ENCODE measurements around the gene MTMR12. TPM values are rescaled to one million over a fixed set of nuclear protein-coding genes. Genes with fewer than 3 reads are reported as not detected.
A peak's percentile ranks its signal among the peaks of the same experiment; 100 is the strongest.

The MTMR12 gene
- total and polyA plus RNA-seq, 2 of the 13 experiments (the other 11 are each of a cell fraction or from before 2014, with no cell fraction given) = 23.4 to 36.6 TPM

DNA sequence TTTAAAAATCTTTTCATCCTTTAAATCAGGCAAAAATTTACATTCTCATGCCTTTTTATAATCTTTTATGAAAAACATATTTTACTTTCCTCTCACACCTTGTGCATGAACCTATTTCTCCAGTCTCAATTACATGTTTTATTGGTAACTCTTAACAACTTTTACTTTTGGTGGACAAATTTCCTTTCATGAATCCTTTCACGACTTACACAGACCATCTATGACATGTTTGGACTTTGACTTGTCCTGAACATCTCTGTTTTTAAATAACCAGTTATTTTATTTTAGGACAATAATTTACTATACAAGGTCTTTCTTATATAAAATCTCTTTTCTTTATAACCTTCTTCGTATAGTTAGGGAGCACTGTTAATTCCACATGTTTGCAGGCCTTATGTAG lies 26.5 kb upstream of the MTMR12 start:
- BruUV-seq (replicated peaks) = no TSS peak
- in situ Hi-C loops (cut with HindIII; ENCODE audit: extremely low pct_ligation_motif_present, low pct_unique_long_range_greater_than_20kb) = no loop called here
- peak; percentile 32 for FAIRE-seq
- ChIA-PET POLR2A (no interaction called here), CTCF (ENCODE audit: low intra/inter-chr PET ratio, low total read pairs) (no interaction called here)
- Histone ChIP-seq H2AFZ (ENCODE audit: low read length) (no peak overlapping the region), H3K79me2 (ENCODE audit: insufficient read depth, low read length) (no peaks in the 10 kb centered on the region), H3K27ac (ENCODE audit: extremely low read length, insufficient read depth, low read length) (no peak overlapping the region), H3K36me3 (replicated peaks in 1 of 2; ENCODE audit: control insufficient read depth in 1 of 2, insufficient read depth in 2 of 2, low read length in 2 of 2) (no peaks in the 10 kb centered on the region), H3K4me2 (ENCODE audit: low read depth, low read length) (no peak overlapping the region), H3K9ac (ENCODE audit: insufficient read depth, low read depth, low read length) (no peak overlapping the region), H3K27me3 (ENCODE audit: control insufficient read depth in 1 of 2, insufficient read depth in 2 of 2, low read length in 2 of 2) (no peaks in the 10 kb centered on the region), H3K4me3 (replicated peaks in 1 of 3; ENCODE audit: insufficient read depth in 1 of 3, low read depth in 2 of 3, low read length in 3 of 3) (no peak overlapping the region), H4K20me1 (ENCODE audit: insufficient read depth, low read length) (no peaks in the 10 kb centered on the region), H3K9me3 (ENCODE audit: low read length) (peaks cover 51% of the 10 kb centered on the region), H3K4me1 (ENCODE audit: insufficient read depth, low read length) (peaks cover 36% of the 10 kb centered on the region)
- no peak for DNase-seq (ENCODE audit: low spot score)
- intact Hi-C loops (cut with micrococcal nuclease; ENCODE audit: unreplicated experiment) = loop anchor here (10.0 kb wide), 1 partner anchor 174 kb away; no protein-coding TSS in a partner anchor
- no peak for ATAC-seq
- WGBS (ENCODE audit: low lambda C conversion rate) = 82% methylated on average over 2 of the region's 2 CpGs
- TF ChIP-seq ERF (CRISPR knock-in tag; IDR thresholded peaks at IDR 0.05) (no peak), ZNF484 (CRISPR knock-in tag; IDR thresholded peaks at IDR 0.05; ENCODE audit: borderline replicate concordance, low read depth) (no peak), PHF20 (CRISPR knock-in tag; IDR thresholded peaks at IDR 0.05) (no peak), NPAS2 (CRISPR knock-in tag; IDR thresholded peaks at IDR 0.05; ENCODE audit: borderline replicate concordance) (no peak), MED8 (CRISPR knock-in tag; IDR thresholded peaks at IDR 0.05; ENCODE audit: insufficient replicate concordance) (no peak), FOXA1 (IDR thresholded peaks at IDR 0.05) (no peak), FOXA1 (CRISPR knock-in tag; IDR thresholded peaks at IDR 0.05) (no peak), TOPORS (CRISPR knock-in tag; IDR thresholded peaks at IDR 0.05) (peak; percentile 71; the same call in 1 of the 2 replicates), MEIS2 (CRISPR knock-in tag; IDR thresholded peaks at IDR 0.05) (no peak), HMG20A (CRISPR knock-in tag; IDR thresholded peaks at IDR 0.05; ENCODE audit: borderline replicate concordance) (no peak), ZNF292 (CRISPR knock-in tag; IDR thresholded peaks at IDR 0.05; ENCODE audit: borderline replicate concordance, low read depth) (no peak), ZFP90 (CRISPR knock-in tag; IDR thresholded peaks at IDR 0.05; ENCODE audit: borderline replicate concordance) (no peak), MYC (CRISPR knock-in tag; IDR thresholded peaks at IDR 0.05; ENCODE audit: borderline replicate concordance) (no peak), CHD4 (IDR thresholded peaks at IDR 0.05; ENCODE audit: borderline replicate concordance, low read length) (peak; percentile 38; the same call in 1 of the 2 replicates), ZFP36 (IDR thresholded peaks at IDR 0.05; ENCODE audit: borderline replicate concordance, low read depth, low read length, partially characterized antibody) (peak; percentile 94), SP1 (IDR thresholded peaks at IDR 0.05) (no peak), SP1 (CRISPR knock-in tag; IDR thresholded peaks at IDR 0.05) (no peak), SRSF1 (optimal IDR thresholded peaks at IDR 0.05; ENCODE audit: low read depth, low read length) (no peak), ZNF776 (CRISPR knock-in tag; IDR thresholded peaks at IDR 0.05) (no peak)
- TF ChIP-seq, protein P1, sequence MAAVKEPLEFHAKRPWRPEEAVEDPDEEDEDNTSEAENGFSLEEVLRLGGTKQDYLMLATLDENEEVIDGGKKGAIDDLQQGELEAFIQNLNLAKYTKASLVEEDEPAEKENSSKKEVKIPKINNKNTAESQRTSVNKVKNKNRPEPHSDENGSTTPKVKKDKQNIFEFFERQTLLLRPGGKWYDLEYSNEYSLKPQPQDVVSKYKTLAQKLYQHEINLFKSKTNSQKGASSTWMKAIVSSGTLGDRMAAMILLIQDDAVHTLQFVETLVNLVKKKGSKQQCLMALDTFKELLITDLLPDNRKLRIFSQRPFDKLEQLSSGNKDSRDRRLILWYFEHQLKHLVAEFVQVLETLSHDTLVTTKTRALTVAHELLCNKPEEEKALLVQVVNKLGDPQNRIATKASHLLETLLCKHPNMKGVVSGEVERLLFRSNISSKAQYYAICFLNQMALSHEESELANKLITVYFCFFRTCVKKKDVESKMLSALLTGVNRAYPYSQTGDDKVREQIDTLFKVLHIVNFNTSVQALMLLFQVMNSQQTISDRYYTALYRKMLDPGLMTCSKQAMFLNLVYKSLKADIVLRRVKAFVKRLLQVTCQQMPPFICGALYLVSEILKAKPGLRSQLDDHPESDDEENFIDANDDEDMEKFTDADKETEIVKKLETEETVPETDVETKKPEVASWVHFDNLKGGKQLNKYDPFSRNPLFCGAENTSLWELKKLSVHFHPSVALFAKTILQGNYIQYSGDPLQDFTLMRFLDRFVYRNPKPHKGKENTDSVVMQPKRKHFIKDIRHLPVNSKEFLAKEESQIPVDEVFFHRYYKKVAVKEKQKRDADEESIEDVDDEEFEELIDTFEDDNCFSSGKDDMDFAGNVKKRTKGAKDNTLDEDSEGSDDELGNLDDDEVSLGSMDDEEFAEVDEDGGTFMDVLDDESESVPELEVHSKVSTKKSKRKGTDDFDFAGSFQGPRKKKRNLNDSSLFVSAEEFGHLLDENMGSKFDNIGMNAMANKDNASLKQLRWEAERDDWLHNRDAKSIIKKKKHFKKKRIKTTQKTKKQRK (IDR thresholded peaks at IDR 0.05; ENCODE audit: low read length) = peak; percentile 53; the same call in 1 of the 2 replicates
- TF ChIP-seq, protein P2, sequence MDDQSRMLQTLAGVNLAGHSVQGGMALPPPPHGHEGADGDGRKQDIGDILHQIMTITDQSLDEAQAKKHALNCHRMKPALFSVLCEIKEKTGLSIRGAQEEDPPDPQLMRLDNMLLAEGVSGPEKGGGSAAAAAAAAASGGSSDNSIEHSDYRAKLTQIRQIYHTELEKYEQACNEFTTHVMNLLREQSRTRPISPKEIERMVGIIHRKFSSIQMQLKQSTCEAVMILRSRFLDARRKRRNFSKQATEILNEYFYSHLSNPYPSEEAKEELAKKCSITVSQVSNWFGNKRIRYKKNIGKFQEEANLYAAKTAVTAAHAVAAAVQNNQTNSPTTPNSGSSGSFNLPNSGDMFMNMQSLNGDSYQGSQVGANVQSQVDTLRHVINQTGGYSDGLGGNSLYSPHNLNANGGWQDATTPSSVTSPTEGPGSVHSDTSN (CRISPR knock-in tag; IDR thresholded peaks at IDR 0.05; ENCODE audit: borderline replicate concordance) = no peak
- TF ChIP-seq, protein P3, sequence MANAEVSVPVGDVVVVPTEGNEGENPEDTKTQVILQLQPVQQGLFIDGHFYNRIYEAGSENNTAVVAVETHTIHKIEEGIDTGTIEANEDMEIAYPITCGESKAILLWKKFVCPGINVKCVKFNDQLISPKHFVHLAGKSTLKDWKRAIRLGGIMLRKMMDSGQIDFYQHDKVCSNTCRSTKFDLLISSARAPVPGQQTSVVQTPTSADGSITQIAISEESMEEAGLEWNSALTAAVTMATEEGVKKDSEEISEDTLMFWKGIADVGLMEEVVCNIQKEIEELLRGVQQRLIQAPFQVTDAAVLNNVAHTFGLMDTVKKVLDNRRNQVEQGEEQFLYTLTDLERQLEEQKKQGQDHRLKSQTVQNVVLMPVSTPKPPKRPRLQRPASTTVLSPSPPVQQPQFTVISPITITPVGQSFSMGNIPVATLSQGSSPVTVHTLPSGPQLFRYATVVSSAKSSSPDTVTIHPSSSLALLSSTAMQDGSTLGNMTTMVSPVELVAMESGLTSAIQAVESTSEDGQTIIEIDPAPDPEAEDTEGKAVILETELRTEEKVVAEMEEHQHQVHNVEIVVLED (CRISPR knock-in tag; IDR thresholded peaks at IDR 0.05; ENCODE audit: borderline replicate concordance) = no peak

All from HepG2 (cell line).